ENCODE results near the gene UTF1.
"Not testable (repeated sequence)": the region's sequence is repeated elsewhere in the genome, so short reads cannot be mapped to it uniquely, and the experiment has no call there.

The UTF1 gene

GRCh38 chr10:133227256-133227655 is 2.8 kb upstream of the UTF1 start:
- no peak for DNase-seq (ENCODE audit: low spot score)

DNA sequence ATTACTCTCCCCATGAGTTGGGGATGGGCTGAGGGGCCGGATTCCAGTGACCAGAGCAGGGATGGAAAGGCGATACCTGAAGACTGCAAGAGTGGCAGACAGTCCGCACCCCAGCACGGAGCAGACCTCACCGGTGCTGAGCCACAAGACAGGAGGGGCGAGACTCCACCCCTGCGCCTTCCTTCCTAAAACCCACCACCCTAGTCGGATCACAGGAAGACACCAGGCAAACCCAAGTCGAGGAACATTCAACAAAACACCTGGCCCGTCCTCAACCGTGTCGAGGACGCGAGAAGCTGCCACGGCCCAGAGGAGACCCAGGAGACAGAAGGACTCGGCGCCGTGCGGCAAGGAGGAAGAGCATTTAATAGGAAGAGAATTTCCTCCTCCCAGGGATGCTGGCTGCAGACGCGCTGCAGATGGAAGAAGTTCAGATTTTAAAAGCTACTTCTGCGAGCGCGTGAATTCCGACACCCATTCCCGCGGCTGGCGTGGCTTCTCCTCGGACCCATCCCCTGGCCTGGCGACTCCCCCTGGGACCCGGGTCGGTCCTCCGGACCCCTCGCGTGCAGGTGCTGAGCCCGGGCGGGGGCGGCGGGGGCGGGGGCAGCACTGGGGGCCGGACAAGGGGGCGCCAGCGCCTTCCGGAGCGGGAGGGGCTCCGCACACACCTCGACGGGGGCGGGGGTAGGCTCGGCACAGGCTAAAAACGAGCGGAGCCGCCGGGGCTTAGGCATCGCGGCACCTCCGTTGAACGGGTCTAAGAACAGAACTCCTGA is 563 bp upstream of the UTF1 start:
- DNase-seq (ENCODE audit: low spot score): no peak

DNA sequence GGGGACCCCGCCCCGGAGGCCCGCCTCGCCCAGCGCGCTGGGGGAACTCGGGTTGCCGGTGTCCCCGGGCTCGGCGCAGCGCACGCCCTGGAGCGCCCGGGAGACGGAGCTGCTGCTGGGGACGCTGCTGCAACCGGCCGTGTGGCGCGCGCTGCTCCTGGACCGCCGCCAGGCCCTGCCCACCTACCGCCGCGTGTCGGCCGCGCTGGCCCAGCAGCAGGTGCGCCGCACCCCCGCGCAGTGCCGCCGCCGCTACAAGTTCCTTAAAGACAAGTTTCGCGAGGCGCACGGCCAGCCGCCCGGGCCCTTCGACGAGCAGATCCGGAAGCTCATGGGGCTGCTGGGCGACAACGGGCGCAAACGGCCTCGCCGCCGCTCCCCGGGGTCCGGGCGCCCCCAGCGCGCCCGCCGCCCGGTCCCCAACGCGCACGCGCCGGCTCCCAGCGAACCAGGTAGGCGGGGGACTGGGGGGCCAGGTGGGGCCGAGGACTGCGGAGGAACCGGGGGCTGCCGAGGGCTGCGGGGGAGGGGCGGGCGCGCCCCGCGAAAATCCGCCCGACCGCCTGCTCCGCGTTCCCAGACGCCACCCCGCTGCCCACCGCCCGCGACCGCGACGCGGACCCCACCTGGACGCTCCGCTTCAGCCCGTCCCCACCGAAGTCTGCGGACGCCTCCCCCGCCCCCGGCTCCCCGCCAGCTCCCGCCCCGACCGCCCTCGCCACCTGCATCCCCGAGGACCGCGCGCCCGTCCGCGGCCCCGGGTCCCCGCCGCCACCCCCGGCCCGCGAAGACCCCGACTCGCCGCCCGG is 574 bp downstream of the UTF1 start:
- no peak for DNase-seq (ENCODE audit: low spot score)

DNA sequence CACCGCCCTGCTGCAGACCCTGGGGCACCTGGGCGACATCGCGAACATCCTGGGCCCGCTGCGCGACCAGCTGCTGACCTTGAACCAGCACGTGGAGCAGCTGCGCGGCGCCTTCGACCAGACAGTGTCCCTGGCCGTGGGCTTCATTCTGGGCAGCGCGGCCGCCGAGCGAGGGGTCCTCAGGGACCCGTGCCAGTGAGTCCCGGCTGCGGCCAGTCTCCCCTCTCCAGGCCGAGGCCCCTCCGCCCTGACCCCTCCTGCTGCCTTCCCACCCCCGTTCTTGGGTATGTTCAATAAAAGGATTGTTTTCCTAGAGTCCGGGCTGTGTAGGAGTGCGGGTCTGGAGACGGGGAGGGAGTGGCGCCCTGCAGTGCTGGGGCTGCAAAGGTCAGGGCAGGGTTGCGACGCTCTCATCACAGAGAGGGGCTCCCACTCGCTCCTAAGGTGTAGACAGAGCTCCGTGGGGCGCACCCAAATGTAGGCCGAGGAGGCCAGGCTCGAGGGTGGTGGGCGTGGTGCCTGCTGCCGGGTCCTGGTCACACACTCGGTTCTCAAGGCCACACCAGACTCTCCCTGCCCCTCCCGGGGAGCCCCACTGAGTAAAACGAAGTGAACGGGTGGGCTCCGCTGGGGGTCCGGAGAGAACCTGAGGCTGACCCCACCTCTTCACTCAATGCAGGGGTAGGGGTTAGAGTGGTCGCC is 1.4 kb downstream of the UTF1 start:
- no peak for DNase-seq (ENCODE audit: low spot score)

DNA sequence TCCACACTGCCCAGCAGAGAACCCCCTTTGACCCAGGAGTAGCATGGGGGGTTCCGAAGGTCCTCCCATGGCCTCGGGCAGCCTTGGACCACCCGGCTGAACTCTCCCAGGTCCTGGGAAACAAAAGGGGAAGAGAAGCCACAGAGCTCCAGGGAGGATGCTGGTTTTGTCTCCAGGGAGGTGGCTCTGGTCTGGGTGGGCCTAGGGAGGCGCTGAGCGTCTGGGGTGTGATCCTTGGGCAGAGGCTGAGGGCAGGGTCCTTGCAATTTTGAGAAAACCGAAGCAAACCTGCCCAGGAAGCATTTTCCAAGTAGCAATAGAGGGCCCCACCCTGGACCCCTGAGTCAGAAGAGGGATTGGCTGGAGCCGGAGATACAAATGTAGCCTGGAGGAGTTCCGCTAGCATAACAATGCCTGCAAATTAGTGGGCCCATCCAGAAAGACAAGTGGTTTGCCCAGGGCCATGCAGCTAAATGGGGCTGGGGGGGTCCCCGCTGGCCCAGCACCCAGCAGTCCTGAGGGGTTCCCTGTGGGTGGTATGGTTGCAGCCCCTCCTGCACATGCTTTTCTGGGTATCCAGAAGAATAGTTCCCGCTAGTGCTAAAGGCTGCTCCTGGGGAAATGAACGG is 2.0 kb downstream of the UTF1 start:
- no peak for DNase-seq (ENCODE audit: low spot score)

GRCh38 chr10:133234796-133235195 is 4.8 kb downstream of the UTF1 start:
- not testable (repeated sequence) for DNase-seq (ENCODE audit: low spot score)

DNA sequence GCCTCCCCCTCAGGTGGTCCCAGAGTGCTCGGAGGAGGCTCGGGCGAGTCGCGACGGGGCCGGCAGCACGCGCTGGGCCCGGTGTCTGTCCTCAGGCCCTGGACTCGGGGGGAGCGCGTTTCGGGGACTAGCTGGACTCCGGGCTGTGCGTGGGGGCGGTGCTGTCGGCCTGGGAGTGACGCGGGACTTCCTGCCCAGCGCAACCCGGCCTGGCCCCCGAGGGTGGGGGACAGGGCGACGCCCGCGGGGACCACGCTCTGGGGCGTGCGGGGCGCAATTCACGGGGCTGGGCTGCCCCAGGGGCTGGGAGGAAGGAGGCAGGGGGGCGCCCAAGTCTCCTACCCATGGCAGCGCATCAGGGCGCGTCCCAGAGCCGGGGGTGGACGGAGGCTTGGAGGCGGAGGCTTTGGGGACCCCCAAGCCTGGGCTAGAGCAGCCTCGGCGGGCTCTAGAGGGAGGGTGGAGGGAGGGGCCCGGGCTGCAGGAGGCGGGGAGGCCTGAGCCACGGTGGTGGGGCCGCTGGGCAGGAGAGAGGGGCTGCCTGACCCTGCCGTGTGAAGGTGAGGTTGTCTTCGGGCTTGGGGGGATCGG is 5.3 kb downstream of the UTF1 start:
- no peak for DNase-seq (ENCODE audit: low spot score)

DNA sequence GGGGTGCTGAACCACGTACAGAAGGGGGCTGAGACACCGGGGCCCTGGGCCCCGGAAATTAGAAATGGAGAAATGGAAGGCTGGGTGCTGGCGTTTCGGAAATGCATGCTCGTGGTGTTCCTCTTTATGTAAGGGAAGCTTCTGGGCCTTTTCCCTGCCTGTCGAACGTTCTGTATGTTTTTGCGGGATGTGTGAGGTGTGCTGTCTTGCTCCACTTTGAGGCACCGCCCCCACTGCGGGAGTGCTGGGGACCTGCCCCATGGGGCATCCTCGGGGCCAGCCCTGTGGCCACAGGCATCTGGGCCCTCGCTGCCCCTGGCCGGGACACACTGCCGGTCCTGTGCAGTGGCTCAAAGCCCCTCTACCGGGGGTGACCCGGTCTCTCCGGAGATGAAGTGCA is 5.9 kb downstream of the UTF1 start:
- DNase-seq (ENCODE audit: low spot score): no peak

DNA sequence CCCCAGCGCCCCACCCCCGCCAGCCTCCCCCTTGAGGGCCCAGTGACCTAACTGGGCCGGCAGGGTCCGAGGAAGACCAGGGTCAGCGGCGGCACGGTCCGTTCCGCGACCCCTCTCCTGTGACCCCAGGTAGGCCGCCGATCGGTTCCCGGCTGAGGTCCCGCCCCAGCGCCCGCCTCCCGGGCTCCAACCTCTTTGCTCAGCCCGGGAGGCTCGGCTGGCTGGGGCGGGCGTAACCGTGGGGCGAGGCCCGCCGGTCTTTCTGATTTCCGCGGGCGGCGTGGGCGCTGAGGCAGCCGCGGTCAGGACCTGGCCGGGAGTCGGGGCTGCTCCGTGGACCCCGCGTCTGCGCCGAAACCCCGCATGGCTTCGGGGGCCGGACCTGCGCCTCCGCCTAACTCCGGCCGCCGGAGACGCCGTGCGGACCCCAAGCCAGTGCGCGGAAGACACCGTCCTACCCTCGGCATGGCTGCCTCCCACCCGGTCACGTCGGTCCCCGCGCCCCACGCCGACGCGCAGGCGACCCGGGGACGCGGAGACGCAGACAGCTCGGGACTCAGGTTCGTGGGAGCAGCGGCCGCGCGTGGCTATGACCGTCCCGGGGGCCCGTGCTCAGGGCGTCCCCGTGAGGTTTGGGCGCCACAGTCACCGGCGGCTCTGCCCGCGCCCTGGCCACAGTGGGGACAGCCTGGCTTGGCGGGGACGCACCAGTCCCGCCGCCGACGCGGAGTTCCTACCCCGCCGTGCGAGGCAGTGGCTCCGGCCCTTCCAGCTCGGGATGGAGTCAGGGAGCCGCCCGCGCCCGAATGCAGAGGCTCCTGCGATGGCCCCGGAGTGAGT is 6.6 kb downstream of the UTF1 start:
- no peak for DNase-seq (ENCODE audit: low spot score)

GRCh38 chr10:133237241-133237587 is 7.2 kb downstream of the UTF1 start:
- DNase-seq (ENCODE audit: low spot score): no peak

DNA sequence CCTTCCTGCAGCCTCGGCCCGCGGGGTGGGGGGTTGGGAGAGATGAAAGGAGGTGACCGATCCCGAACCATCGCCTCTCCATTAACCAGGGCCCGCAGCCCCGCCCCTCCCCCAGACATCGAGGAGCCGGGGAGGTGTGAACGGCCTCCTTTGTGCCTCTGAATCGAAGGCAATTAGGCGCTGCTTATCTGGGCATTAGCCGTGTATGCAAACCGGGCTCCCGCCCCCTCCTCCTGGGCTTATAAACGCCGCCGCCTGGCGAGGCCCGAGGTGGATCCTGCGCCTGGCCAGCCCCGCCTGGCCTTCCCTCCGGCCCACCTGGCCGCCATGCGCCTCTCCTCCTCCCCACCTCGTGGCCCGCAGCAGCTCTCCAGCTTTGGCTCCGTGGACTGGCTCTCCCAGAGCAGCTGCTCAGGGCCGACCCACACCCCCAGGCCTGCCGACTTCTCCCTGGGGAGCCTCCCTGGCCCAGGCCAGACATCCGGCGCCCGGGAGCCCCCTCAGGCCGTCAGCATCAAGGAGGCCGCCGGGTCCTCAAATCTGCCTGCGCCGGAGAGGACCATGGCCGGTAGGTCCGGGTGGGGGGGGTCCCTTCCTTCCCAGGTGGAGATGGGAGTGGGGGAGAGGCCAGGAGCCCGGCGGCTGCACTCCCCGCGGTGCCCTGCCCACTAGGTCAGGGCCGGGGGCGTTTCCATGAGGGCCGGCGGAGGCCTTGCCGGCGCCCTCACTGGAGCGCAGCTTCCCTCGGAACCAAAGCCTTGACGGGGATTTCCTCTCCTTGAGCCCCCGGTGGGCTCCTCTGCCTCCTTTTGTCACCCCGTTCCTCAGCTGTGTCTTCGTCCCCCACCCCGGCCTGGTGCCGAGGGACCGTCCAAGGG is 7.8 kb downstream of the UTF1 start, which contains the start of gene VENTX:
Gene VENTX (plus strand): TSS at position 268 of the 878 bp plus-strand sequence. CDS start 60 bp downstream, at position 328.
- DNase-seq (ENCODE audit: low spot score): no peak

DNA sequence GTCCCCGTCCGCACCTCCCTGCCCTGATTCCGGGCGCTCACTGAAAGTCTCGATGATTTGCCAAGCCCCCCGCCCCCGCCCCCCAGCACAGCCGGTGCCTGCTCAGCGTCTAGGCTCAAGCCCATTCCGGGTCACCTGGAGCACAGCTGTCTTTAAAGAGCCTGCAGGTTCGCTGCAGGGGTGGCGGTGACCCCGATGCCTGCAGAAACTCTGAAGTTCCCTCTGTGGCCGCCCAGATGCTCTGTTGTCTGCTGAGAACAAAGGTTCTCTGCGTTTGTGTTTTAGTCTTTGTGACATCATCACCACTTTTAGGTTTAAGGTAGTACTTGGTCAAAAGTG is 8.4 kb downstream of the UTF1 start:
- no peak for DNase-seq (ENCODE audit: low spot score)

GRCh38 chr10:133239990-133240389 is 10.0 kb downstream of the UTF1 start:
- no peak for DNase-seq (ENCODE audit: low spot score)

GRCh38 chr10:133241501-133242205 is 11.6 kb downstream of the UTF1 start:
- DNase-seq (ENCODE audit: low spot score): no peak

- DNase-seq (ENCODE audit: low spot score): no peak
Observed at GRCh38 chr10:133242611-133243356, 12.8 kb downstream of the UTF1 start.

DNA sequence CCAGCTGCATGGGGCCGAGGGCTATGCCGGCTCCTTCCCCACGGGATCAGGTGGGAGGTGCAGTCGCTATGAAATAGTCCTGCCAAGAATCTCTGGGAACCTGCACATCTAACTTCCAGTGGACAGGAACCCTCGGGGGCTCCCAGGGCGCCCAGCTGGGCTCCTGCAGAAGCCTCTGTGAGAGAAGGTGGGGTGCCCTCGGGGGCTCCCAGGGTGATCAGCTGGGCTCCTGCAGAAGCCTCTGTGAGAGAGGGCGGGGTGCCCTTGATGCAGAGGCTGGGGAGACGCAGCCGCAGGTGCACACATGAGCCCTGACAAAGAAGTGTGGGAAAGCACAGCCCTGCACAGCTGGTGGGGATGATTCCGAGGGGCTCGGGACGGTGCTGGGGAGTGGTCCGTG is 13.6 kb downstream of the UTF1 start:
- DNase-seq (ENCODE audit: low spot score): no peak

DNA sequence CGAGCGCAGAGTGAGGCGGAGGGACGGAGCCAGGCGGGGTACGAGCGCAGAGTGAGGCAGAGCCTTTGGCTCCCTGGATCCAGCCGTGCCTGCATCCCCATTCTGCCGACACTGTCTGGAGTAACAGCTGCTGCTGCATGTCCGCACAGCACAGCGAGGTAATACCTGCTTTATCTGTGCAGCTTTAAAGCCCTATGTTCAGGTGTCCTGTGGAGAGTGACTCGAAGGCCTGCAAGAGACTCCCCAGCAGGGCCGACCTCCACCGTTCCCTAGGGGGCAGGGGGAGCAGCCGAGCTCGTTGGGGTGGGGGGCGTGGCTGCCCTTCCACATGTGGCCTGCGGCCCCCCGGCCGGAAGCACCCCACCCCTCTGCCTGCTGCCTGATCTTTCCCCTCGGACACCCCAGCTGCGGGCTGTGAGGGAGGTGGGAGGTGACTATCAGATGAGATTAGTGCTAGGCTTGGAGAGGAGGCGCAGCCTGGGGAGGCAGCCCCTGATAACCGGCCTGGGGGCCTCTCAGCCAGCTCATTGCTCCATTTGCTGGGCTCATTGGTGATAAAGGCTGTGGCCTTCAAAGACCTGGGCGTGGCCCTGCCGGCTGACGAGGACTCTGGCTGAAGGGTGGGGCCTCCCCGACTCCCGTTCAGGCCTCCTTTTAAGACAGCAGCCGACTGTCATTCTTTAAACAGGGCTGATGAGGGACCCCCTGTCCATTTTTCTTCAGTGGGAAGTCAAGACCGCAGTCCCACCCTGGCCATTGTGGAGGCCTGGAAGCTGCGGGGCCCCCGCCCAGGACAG is 15.6 kb downstream of the UTF1 start:
- no peak for DNase-seq (ENCODE audit: low spot score)

DNA sequence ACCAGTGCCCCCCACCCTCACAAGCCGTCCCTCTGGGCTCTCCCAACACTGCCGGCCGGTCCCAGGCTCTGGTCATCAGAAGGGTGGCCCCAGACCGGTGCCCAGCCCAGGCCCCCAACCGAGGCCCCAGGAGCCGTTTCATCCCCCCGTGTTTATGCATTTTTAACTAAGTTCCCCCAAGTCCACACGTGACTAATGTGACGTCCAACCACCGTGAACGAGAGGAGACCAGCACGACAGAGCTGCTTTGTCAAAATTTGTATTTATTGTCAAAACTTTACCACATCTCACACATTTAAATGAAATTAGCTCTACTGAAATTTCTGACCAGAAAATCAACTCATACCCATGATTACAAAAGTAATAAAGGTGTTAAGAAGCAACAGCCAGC is 16.2 kb downstream of the UTF1 start:
- no peak for DNase-seq (ENCODE audit: low spot score)

All from putamen (tissue), 1 donor.